Activated naive CD8-positive, alpha-beta T cell treated with anti-CD3 and anti-CD28 coated beads, Interleukin-2, amount 50 U/mL, for 16 hours (primary cell): Measurements from ENCODE around the gene RNF123.

Experiments
- DNase-seq: peaks from one replicate; pipeline ENCODE4 v3.0.0-alpha.2; 2020; ENCODE audit warnings: low read depth, low spot score

The RNF123 gene

DNA sequence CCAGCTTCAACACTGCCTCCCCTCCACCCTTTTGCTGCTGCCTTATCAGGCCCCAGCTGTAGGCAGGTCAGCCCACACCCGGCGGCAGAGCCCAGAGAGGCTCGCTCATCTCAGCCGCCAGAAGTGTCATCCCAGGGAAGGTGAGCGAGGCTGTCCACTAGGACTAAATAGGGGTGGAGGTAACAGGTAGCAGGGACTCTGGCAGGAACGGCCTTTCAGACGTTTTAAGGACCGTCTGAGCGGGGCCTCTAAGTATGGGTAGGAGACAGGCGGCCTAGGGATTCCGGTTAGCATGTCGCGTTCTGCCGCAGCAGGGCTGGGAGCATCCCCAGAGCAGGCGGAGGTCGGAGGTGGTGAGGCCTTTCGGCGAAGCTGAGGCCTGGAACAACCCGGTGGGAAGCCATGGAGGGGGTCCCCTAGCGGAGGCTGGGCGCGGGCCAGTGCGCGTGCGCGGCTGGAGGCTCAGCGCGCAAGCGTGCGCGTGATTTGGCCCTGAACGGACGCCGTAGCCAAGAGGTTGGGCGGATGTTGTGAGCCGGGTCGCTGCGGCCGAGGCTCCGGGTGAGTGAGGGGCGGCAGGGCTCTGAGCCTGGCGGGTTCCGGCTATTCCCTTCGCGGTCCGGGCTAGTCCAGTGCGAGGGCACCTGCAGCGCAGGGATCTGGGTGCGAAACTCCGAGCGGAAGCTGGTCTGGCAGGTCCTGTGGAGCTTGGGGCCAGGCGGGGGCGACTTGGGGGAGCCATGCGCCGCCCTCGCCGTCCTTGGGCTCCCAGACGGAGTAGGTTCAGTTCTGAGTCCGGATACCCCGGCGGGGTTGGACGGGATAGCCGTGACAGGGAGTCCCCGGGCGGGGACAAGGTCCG lies at the start of gene RNF123, which contains the start of gene MST1:
TSS of gene RNF123 (plus strand) at position 512 of the 862 bp plus-strand sequence. CDS start 1,609 bp downstream, outside the sequence.
TSS of gene MST1 (minus strand) at position 429 of the 862 bp plus-strand sequence. CDS start 783 bp downstream, outside the sequence.
- DNase-seq, result peak; percentile 77

DNA sequence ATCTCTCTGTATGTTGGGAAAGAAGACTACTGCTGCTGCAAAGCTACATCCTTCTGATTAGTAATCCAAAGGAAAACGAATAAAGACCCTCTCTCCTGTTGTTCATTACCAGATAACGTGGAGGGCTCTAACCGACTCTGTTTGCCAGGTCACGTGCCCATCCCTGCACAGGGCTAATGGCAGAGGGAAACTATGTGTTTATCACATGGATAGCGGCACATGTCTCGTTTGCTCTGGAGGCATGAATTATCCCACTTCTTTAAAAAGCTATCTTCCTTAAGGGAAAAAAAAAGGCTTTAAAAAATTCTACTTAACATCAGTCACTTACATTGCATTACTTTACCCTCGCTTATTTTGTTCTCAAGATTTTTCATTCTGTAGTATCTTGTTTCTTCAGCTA lies 48.1 kb upstream of the RNF123 start:
- DNase-seq, result no peak

DNA sequence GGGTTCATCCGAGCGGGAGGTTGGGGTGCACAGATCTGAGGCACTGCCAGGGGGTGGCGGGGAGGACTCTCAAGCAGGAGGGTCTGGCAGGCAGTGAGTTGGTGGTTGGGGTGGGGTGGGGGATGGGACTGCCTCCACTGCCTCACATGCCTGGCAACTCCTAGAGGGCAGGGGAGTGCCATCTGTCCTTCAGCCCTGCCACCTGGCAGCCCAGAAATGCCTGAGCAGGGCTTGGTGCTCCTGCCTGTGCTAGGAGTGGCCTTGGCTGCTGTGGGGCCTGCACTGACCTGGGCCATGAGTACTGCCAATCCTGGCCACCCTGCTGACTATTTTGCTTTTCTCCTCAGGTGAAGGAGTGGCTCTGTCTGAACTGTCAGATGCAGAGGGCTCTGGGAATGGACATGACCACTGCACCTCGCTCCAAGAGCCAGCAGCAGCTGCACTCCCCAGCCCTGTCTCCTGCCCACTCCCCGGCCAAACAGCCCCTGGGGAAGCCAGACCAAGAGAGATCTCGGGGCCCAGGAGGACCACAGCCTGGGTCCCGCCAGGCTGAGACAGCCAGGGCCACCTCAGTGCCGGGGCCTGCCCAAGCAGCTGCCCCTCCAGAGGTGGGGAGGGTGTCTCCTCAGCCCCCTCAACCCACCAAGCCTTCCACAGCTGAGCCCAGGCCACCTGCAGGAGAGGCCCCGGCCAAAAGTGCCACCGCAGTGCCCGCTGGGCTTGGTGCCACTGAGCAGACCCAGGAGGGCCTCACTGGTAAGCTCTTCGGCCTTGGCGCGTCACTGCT lies 47.2 kb upstream of the RNF123 start:
- DNase-seq, result no peak

DNA sequence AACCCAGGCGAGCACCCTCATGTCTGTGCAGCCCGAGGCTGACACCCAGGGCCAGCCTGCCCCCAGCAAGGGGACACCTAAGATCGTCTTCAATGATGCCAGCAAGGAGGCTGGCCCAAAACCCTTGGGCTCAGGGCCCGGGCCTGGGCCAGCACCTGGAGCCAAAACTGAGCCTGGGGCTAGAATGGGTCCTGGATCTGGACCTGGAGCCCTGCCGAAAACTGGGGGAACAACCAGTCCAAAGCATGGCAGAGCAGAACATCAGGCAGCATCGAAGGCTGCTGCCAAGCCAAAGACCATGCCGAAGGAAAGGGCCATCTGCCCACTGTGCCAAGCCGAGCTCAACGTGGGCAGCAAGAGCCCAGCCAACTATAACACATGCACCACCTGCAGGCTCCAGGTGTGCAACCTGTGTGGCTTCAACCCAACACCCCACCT lies 46.6 kb upstream of the RNF123 start:
- DNase-seq, result no peak

DNA sequence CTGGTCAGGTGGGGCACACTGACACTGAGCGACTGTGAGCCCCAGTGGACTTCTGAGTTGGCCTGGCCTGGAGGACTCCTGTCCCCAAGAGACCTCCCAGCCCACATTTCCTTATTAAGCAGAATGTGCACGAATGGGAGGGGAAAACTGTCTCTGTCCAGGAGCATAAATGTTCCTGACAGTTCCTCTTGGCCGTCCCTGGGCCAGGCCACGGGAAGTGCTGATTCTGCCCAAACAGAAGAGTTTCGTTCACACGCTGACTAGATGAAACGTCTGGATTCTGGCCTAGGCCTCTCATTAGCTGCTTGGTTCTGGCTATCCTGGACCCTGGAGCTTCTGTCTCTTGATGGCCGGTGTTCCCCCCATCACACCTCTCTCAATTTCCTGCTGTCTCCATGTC lies 44.7 kb upstream of the RNF123 start:
- no peak for DNase-seq

DNA sequence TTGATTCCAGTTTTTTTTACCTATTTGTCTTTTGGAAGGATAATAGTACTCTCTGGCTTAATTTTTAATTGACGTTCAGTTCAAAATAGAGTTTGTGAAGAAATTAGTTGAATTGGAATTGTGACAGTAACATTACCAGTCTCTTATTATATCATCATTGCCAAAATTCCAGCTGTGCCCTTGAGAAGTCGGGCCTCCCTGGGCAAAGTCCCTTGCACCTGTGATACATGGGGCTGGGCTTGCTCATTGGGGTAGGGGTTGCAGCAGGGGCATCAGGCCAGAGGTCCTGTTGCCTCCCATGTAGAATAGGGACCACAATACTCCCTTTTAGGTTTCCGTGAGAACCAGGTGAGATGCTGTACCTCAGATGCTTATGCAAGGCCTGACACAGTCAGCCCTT lies 43.1 kb upstream of the RNF123 start:
- no peak for DNase-seq

DNA sequence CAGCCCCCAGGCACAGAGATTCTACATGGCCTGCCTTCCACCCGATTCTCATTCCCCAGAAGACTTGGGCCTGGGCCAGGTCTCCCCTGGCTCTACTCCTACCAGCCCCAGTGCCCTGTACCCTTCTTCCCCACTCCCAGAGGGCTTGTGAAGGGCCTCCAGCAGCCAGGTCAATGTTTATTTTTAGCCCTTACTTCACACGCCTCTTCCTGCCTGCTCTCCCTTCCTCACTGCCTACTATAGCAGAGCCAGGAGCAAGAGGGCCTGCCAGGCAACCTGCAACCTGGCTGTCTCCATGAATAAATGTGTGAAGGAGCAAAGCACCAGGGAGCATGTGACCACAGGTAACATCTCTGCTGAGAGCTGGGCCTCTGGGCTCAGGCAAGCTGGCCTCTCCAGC lies 41.6 kb upstream of the RNF123 start:
- DNase-seq, result no peak

DNA sequence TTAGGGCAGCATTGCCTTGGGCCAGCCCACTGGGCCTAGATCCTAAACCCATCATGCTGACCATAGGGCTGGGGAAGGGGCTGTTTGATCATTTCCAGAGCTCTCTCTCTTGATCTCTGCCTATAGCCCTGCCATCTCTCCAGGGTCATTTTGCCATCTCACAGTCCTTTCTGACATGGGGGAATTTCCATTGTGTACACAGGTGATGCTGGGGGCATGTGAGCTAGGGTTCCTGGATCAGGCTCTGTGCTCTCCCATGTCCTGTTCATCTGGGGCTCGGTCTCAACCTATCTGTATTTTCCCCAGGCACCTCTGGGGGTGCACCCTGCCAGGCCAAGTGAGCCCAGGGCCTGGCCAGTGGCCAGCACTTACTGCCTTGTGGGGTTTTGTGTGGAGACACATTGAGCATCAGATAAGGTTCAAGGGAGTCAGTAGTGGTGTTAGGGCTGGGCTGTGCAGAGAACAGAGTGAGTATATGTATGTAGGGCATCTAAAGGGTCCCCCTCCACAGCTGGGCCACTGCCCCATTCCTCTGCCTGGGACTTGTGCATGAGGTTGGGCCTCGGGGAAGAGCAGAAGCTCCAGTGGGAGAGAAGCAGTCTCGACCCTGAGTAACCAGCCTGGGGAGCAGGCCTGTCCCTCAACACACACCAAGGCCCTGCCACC lies 40.9 kb upstream of the RNF123 start:
- no peak for DNase-seq

DNA sequence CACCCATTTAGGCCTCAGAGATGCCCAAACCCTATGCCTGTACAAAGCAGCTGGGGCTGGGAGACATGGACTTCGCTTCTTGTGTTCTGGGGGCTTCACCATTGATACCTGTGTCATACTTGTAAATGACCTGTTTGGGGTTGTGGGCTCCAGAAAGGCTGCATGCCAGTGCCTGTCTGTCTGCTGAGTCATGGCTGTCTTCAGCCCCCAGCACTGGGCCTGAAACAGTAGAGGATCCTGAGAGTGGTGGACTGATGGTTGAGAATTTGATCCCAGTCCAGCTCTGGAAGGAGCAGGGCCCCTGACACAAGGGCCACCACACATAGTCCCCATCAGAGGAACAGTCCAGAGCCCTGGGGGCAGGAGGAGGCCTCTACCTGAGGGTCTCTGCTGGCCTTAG lies 39.8 kb upstream of the RNF123 start:
- no peak for DNase-seq

DNA sequence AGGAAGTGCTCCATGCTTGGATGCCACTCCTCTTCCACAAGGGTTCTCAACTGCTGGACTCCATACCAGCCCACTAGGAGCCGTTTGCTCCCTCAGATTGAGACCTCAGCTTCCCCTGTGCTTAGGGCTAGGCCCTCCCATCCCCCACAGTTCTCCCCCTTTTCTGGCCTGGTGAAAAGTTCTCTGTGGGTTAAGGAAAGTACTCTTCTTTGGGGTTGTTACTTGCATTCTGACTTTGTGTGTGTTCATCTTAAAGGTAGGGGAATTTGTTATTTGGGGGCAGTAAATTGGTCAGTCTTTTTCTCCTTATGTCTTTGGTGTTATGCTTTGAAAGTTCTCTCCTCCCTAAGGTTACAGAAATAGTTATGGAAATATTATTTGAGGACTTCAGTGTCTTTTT lies 39.2 kb upstream of the RNF123 start:
- DNase-seq, result no peak

DNA sequence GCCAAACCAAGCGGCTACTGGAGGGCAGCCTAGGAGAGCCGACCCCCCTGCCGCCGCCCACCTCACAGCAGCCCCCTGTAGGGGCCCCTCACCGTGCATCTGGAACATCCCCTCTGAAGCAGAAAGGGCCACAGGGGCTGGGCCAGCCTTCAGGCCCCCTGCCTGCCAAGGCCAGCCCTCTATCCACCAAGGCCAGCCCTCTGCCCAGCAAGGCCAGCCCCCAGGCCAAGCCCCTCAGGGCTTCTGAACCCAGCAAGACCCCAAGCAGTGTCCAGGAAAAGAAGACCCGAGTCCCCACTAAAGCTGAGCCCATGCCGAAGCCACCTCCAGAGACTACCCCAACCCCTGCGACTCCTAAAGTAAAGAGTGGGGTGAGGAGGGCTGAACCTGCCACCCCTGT lies 38.7 kb upstream of the RNF123 start:
- DNase-seq, result no peak

DNA sequence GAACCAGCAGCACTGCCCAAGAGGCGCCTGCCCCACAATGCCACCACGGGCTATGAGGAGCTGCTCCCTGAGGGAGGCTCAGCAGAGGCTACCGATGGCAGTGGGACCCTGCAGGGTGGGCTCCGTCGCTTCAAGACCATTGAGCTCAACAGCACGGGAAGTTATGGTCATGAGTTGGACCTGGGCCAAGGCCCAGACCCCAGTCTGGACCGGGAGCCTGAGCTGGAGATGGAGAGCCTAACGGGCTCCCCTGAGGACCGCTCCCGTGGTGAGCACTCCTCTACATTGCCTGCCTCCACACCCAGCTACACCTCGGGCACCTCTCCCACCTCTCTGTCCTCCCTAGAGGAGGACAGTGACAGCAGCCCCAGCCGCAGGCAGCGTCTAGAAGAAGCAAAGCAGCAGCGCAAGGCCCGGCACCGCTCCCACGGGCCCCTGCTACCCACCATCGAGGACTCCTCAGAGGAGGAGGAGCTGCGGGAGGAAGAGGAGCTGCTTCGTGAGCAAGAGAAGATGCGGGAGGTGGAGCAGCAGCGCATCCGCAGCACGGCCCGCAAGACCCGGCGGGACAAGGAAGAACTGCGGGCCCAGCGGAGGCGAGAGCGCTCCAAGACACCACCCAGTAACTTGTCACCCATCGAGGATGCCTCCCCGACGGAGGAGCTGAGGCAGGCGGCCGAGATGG lies 37.0 kb upstream of the RNF123 start:
- DNase-seq, result no peak

DNA sequence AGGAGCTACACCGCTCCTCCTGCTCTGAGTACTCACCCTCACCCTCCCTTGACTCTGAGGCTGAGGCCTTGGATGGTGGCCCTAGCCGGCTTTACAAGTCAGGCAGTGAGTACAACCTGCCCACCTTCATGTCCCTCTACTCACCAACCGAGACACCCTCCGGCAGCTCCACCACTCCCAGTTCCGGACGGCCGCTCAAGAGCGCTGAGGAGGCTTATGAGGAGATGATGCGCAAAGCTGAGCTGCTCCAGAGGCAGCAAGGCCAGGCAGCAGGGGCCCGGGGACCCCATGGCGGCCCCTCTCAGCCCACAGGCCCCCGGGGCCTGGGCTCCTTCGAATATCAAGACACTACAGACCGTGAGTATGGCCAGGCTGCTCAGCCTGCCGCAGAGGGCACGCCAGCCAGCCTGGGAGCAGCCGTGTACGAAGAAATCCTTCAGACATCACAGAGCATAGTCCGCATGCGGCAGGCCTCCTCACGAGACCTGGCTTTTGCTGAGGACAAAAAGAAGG lies 36.4 kb upstream of the RNF123 start:
- no peak for DNase-seq

DNA sequence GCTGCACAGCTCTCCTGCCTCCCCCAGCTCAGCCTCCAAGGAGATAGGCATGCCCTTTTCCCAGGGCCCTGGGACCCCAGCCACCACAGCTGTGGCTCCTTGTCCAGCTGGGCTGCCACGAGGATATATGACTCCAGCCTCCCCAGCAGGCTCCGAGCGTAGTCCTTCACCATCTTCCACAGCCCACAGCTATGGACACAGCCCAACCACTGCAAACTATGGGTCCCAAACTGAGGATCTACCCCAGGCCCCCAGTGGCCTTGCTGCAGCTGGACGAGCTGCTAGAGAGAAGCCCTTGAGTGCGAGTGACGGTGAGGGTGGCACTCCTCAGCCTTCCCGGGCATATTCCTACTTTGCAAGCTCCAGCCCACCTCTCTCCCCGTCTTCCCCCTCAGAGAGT lies 35.7 kb upstream of the RNF123 start:
- no peak for DNase-seq

DNA sequence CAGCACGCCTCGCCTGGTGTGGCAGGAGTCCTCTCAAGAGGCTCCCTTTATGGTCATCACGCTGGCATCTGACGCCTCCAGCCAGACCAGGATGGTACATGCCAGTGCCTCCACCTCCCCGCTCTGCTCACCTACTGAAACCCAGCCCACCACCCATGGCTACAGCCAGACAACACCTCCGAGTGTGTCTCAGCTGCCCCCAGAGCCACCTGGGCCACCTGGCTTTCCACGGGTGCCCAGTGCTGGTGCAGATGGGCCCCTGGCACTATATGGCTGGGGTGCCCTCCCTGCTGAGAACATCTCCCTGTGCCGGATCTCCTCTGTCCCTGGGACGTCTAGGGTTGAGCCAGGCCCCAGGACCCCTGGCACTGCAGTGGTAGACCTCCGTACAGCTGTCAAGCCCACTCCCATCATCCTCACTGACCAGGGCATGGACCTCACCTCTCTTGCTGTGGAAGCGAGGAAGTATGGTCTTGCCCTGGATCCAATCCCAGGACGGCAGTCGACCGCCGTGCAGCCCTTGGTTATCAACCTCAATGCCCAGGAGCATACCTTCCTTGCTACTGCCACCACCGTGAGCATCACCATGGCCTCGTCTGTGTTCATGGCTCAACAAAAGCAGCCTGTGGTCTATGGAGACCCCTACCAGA lies 35.1 kb upstream of the RNF123 start:
- DNase-seq, result no peak

DNA sequence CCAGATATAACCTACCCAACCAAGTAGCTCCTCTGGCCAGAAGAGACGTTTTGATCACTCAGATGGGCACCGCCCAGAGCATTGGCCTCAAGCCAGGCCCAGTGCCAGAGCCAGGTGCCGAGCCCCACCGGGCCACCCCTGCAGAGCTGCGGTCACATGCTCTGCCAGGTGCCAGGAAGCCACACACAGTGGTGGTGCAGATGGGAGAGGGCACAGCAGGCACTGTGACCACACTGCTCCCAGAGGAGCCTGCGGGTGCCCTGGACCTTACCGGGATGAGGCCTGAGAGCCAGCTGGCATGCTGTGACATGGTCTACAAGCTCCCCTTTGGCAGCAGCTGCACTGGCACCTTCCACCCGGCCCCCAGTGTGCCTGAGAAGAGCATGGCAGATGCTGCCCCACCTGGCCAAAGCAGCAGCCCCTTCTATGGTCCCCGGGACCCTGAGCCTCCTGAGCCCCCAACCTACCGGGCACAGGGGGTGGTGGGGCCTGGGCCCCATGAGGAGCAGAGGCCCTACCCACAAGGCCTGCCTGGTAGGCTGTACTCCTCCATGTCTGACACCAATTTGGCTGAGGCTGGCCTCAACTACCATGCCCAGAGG lies 34.3 kb upstream of the RNF123 start:
- DNase-seq, result no peak

DNA sequence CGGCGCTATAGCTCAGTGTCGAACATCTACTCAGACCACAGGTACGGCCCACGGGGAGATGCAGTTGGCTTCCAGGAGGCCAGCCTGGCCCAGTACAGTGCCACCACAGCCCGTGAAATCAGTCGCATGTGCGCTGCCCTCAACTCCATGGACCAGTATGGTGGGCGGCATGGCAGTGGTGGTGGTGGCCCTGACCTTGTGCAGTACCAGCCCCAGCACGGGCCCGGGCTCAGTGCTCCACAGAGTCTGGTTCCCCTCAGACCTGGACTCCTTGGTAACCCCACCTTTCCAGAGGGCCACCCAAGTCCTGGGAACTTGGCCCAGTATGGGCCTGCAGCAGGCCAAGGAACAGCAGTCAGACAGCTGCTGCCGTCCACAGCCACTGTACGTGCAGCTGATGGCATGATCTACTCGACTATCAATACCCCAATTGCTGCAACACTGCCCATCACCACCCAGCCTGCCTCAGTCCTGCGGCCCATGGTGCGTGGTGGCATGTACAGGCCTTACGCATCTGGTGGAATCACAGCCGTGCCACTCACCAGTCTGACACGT lies 33.5 kb upstream of the RNF123 start:
- no peak for DNase-seq

DNA sequence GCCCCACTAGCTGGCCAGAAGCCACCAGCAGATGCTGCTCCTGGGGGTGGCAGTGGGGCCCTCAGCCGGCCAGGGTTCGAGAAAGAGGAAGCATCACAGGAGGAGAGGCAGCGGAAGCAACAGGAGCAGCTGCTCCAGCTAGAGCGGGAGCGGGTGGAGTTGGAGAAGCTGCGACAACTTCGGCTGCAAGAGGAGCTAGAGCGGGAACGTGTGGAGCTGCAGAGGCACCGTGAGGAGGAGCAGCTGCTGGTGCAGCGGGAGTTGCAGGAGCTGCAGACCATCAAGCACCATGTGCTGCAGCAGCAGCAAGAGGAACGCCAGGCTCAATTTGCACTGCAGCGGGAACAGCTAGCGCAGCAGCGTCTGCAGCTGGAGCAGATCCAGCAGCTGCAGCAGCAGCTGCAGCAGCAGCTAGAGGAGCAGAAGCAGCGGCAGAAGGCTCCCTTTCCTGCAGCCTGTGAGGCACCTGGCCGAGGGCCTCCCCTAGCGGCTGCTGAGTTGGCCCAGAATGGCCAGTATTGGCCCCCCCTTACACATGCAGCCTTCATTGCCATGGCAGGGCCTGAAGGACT lies 32.7 kb upstream of the RNF123 start:
- DNase-seq, result no peak

DNA sequence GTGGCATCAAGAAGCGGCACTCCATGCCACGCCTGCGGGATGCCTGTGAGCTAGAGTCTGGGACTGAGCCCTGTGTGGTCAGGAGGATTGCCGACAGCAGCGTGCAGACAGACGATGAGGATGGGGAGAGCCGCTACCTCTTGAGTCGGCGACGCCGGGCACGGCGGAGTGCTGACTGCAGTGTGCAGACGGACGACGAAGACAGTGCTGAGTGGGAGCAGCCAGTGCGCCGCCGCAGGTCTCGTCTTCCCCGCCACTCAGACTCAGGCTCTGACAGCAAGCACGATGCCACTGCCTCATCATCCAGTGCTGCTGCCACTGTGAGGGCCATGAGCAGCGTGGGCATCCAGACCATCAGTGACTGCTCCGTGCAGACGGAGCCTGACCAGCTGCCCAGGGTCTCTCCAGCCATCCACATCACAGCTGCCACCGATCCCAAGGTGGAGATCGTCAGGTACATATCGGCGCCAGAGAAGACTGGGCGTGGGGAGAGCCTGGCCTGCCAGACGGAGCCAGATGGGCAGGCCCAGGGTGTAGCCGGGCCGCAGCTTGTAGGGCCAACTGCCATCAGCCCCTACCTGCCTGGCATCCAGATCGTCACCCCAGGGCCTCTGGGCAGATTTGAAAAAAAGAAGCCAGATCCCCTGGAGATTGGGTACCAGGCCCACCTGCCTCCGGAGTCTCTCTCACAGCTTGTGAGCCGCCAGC lies 32.0 kb upstream of the RNF123 start:
- DNase-seq, result no peak
